ENCODE data around the gene EZR.

DNA sequence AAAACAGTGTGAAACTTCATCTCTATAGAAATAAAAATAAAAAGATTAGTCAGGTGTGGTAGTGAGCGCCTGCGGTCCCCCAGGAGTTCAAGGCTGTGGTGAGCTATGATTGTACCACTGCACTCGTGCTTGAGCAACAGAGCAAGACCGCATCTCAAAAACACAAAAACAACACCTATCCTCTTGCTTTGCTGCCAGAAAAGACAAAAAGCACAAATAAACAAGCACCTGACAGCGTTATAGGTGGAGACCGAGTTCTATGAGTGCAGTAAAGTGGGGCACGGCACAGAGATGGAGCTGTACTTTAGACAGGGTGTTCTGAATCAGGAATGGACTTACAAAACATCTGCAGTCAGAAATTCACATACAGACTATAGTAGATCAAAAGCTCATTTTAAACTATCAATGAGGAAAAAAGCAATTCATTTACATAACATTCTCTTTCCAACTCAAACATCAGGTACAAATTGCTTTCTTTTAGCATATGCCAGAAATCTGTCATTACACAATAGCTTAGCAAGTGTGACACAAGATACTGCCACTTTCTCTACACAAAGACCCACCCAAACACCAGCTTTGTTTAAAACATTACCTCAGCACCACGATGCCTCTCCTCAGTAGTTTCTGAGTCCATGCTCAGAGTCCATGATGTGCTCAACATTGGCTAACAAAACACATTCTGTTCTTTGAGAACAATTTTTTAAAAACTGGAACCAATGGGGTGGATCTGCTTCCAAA, 10.1 kb downstream of the EZR start:
- TF ChIP-seq, protein P1, sequence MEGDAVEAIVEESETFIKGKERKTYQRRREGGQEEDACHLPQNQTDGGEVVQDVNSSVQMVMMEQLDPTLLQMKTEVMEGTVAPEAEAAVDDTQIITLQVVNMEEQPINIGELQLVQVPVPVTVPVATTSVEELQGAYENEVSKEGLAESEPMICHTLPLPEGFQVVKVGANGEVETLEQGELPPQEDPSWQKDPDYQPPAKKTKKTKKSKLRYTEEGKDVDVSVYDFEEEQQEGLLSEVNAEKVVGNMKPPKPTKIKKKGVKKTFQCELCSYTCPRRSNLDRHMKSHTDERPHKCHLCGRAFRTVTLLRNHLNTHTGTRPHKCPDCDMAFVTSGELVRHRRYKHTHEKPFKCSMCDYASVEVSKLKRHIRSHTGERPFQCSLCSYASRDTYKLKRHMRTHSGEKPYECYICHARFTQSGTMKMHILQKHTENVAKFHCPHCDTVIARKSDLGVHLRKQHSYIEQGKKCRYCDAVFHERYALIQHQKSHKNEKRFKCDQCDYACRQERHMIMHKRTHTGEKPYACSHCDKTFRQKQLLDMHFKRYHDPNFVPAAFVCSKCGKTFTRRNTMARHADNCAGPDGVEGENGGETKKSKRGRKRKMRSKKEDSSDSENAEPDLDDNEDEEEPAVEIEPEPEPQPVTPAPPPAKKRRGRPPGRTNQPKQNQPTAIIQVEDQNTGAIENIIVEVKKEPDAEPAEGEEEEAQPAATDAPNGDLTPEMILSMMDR (IDR thresholded peaks at IDR 0.05; ENCODE audit: borderline replicate concordance, extremely low read depth, low read length, poor library complexity, severe bottlenecking), result no peak
- TF ChIP-seq EZH2 (IDR thresholded peaks at IDR 0.05; ENCODE audit: borderline replicate concordance, low read depth, low read length, severe bottlenecking), result no peak
